Measurements from ENCODE around the gene AKT2.

DNA sequence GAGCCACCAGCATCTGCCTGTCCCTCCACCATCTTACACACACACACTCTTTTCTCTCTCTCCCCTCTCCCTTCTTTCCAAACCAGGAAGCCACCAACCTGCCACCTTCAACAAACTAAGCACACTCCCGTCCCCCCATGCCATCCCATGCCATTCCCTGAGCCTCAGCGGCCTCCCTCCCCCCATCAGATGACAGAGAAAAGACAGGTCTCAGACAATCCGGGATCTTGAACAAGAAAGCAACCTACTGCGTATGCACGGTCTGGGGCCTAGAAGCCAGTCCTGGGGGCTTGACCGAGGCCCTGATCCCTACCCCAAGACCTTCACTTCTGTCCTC is 19.4 kb downstream of the AKT2 start:
- TF ChIP-seq CTCF (IDR thresholded peaks at IDR 0.05) (no peak), ZFX (IDR thresholded peaks at IDR 0.05; ENCODE audit: borderline replicate concordance) (no peak)

Data from 22Rv1 (cell line).